Nephron (organoid): Measurements from ENCODE around the gene MAPK1IP1L.
"Not testable (repeated sequence)": the region's sequence is repeated elsewhere in the genome, so short reads cannot be mapped to it uniquely, and the experiment has no call there.

Experiments used
- H3K27ac Mint-ChIP-seq, 3 experiments: 2 replicates each; pipeline ENCODE4 v1.8.0; 2020; ENCODE audit warnings: mixed read lengths in 3 of 3, mild to moderate bottlenecking in 2 of 3, moderate library complexity in 1 of 3
- H3K27me3 Mint-ChIP-seq: 2 replicates; pipeline ENCODE4 v1.8.0; 2021; ENCODE audit warnings: low read depth, mild to moderate bottlenecking, moderate library complexity, mixed read lengths
- H3K36me3 Mint-ChIP-seq: 2 replicates; pipeline ENCODE4 v1.8.0; 2020; ENCODE audit warnings: low read depth, mixed read lengths
- H3K4me1 Mint-ChIP-seq: 2 replicates; pipeline ENCODE4 v1.8.0; 2020; ENCODE audit warnings: mixed read lengths
- H3K4me3 Mint-ChIP-seq, 3 experiments: 2 replicates each; pipeline ENCODE4 v1.8.0; 2020; ENCODE audit warnings: mild to moderate bottlenecking in 3 of 3, mixed read lengths in 3 of 3, moderate library complexity in 2 of 3
- H3K9me3 Mint-ChIP-seq: 2 replicates; pipeline ENCODE4 v1.8.0; 2020; ENCODE audit warnings: mixed read lengths
- TF ChIP-seq, protein P1 (sequence below), 3 experiments: fragments of 200-600 bp; sonication (generic); IDR thresholded peaks; one replicate each; pipeline ENCODE4 v1.5.0; 2021; ENCODE audit warnings: antibody characterized with exemption in 3 of 3; ENCODE audit not compliant: unreplicated experiment in 3 of 3

The MAPK1IP1L gene

DNA sequence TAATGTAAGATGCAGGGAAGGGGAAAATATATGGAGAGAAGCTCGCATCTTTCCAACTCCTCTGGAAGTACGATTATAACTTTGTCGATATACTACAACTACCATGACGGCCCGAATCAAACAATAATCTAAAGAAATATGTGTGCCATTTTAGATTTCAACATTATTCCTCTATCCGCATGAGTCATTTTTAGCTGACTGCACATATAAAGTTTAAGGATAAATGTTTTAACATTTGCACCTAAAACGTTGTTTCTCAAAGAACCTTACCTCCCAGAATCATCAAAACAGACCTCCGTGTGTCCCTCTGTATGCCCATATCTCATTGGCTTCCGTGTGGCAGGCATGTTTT, 25.0 kb upstream of the MAPK1IP1L start:
- Mint-ChIP-seq H3K27me3 (no peaks in the 10 kb centered on the region), H3K9me3 (no peaks in the 10 kb centered on the region), H3K36me3 (peaks cover 4% of the 10 kb centered on the region), H3K27ac (peak overlapping the region; percentile 78 to 97 (median 80)), H3K4me3 (peak overlapping the region; percentile 94 to 97 (median 94)), H3K4me1 (peaks cover 48% of the 10 kb centered on the region)
- TF ChIP-seq, protein P1, sequence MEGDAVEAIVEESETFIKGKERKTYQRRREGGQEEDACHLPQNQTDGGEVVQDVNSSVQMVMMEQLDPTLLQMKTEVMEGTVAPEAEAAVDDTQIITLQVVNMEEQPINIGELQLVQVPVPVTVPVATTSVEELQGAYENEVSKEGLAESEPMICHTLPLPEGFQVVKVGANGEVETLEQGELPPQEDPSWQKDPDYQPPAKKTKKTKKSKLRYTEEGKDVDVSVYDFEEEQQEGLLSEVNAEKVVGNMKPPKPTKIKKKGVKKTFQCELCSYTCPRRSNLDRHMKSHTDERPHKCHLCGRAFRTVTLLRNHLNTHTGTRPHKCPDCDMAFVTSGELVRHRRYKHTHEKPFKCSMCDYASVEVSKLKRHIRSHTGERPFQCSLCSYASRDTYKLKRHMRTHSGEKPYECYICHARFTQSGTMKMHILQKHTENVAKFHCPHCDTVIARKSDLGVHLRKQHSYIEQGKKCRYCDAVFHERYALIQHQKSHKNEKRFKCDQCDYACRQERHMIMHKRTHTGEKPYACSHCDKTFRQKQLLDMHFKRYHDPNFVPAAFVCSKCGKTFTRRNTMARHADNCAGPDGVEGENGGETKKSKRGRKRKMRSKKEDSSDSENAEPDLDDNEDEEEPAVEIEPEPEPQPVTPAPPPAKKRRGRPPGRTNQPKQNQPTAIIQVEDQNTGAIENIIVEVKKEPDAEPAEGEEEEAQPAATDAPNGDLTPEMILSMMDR (IDR thresholded peaks at IDR 0.05; ENCODE audit: unreplicated experiment in 3 of 3): no peak

DNA sequence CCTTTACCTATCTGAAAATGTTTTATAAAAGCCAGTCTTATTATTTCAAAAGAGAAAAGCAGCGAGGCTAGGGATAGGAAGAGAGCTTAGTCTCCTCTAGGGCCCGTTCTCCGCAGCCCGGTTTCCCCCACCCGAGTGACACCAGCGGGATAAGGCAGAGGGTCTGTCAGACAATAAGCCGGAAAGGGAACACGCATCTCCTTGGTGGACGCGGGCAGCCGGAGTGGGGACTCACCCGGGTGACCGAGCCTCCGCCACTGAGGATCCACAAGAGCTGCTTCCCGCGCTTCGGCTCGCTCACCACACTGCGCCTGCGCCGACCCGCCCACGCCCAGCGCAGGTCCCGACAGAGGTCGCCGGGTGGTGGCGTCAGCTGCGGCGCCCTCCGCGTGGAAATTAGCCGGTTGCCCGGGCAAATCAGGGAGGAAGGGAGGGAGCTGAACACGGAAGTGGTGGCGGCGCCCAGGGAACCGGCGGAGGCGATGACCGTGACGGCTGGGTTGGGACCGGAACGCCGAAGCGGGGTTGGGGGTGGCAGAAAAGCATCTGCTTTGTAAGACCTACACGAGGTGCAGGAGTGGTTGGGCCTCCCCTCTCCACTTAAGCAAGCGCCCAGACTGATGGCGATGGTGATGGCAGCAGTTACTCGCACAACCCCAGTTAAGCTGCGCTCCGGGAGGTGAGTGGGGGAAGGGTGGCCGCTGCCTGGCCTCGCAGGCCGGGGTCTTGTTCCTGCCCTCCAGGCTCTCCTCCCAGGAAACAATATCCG, 24.5 kb upstream of the MAPK1IP1L start, which contains the start of the genes SOCS4 and WDHD1:
SOCS4 (plus strand) TSS at position 444 of the 769 bp plus-strand sequence. CDS start 15,806 bp downstream, outside the sequence.
WDHD1 (minus strand) TSS at position 307 of the 769 bp plus-strand sequence. CDS start 312 bp downstream, outside the sequence.
- Mint-ChIP-seq H3K36me3 (no peaks in the 10 kb centered on the region), H3K27me3 (no peaks in the 10 kb centered on the region), H3K4me1 (peaks cover 50% of the 10 kb centered on the region), H3K9me3 (no peaks in the 10 kb centered on the region), H3K4me3 (peak within 1 kb of the TSS; percentile 94 to 97 (median 94)), H3K27ac (peak within 1 kb of the TSS; percentile 78 to 97 (median 80))
- TF ChIP-seq, protein P1 (IDR thresholded peaks at IDR 0.05; ENCODE audit: unreplicated experiment in 3 of 3): no peak

DNA sequence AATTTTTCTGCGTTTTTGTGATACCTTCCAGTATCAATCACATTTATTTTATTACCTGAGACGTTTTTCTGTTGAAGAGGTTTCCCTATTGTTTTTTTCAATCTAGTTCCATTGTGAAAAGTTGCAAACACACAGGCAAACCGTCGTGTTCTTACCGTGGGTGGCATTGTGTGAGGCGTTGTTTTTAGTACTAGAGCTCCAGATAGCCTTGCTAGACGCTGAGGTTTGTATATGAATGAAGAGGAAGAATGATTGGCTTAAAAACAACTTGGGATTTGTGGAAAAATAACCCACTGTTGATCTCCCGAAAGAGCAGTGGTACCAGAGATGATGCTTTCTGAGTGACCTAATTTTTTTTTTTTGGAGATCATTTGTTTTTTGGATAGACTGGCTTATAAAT, 23.4 kb upstream of the MAPK1IP1L start:
- H3K9me3 Mint-ChIP-seq: no peaks in the 10 kb centered on the region

DNA sequence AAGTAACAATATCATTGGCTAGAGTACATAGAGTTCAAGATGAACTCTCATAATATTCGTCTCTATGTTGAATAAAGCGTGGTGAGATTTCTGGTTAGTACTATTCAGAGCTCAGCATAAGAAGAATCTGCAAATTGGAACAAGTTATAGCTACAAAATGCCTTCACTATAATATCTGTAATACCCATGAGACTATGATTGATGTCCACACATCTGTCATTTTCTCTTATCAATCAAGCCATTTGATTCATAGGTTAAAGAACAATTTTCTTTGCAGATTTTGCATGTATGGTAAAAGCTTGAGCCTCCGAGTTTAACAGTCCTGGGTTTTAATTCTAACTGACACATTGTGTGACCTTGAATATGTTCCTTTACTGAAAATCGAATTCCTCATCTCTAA, 23.0 kb upstream of the MAPK1IP1L start:
- TF ChIP-seq, protein P1 (IDR thresholded peaks at IDR 0.05; ENCODE audit: unreplicated experiment in 3 of 3): no peak
- no peaks in the 10 kb centered on the region for H3K9me3 Mint-ChIP-seq

More for the DNA sequence above, 23.4 kb upstream of the MAPK1IP1L start:
- Mint-ChIP-seq H3K27me3 (no peaks in the 10 kb centered on the region), H3K36me3 (peaks cover 3% of the 10 kb centered on the region), H3K4me3 (peak overlapping the region; percentile 94 to 97 (median 94)), H3K27ac (peak overlapping the region; percentile 78 to 97 (median 80)), H3K4me1 (peaks cover 50% of the 10 kb centered on the region)
- TF ChIP-seq, protein P1 (IDR thresholded peaks at IDR 0.05; ENCODE audit: unreplicated experiment in 3 of 3): no peak

GRCh38 chr14:55031190-55031589, 20.3 kb upstream of the MAPK1IP1L start:
- TF ChIP-seq, protein P1 (IDR thresholded peaks at IDR 0.05; ENCODE audit: unreplicated experiment in 3 of 3): no peak
- peaks cover 34% of the 10 kb centered on the region for H3K4me1 Mint-ChIP-seq
- H3K4me3 Mint-ChIP-seq: peak overlapping the region in 1 of 3 experiments; percentile 15
- H3K36me3 Mint-ChIP-seq: peaks cover 22% of the 10 kb centered on the region
- H3K9me3 Mint-ChIP-seq: no peaks in the 10 kb centered on the region
- H3K27me3 Mint-ChIP-seq: no peaks in the 10 kb centered on the region
- peak overlapping the region in 1 of 3 experiments; percentile 10 for H3K27ac Mint-ChIP-seq

More for the DNA sequence above, 23.0 kb upstream of the MAPK1IP1L start:
- no peaks in the 10 kb centered on the region for H3K27me3 Mint-ChIP-seq
- H3K36me3 Mint-ChIP-seq: peaks cover 5% of the 10 kb centered on the region
- H3K4me1 Mint-ChIP-seq: peaks cover 50% of the 10 kb centered on the region
- peak overlapping the region; percentile 78 to 97 (median 80) for H3K27ac Mint-ChIP-seq
- peak overlapping the region; percentile 94 to 97 (median 94) for H3K4me3 Mint-ChIP-seq

- H3K36me3 Mint-ChIP-seq: peaks cover 55% of the 10 kb centered on the region
- not testable (repeated sequence) for H3K4me3 Mint-ChIP-seq, H3K9me3 Mint-ChIP-seq, H3K27ac Mint-ChIP-seq, H3K4me1 Mint-ChIP-seq, H3K27me3 Mint-ChIP-seq
Measured at GRCh38 chr14:55037995-55038394, 13.5 kb upstream of the MAPK1IP1L start.
